Measurements from ENCODE around the gene ANKRD44.

ANKRD44 gene

DNA sequence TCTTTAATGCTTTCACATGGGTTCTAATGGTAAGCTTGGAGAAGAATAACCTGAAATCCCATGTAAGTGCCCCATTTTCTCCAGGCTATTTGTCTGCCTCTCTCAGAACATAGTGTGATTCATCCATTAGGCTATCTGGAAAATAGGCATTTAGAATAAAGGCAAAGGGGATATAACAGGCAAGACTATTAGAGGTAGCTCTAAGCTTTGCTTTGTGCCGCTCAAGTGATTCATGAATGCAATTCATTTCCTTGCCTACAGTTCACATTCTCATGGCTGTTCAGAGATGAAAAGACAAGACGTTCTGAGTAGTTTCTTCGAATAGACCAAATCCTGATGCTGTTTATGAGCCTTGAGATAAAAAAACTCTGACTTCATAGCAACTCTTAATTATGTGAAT lies 101.7 kb downstream of the ANKRD44 start:
- no peak for FAIRE-seq
- no peak for DNase-seq (ENCODE audit: low spot score)

DNA sequence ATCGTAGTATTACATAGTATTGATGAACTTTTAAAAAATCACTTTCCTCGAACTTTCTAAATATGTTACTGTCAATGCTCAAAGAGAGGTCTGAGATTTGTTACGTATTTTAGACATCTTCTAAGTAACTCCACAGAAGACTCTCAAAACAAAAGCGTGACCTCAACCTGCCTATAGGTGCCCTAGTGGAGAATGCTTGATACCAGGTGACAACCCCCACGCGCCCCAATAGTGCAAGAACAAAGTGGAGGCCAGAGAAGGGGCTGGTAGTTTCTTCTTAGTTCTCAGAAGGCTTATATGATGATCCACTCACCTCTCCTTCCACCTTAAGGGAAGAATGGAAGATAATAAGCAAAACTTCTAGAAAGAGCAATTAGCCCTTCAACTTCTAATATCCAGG lies 102.6 kb downstream of the ANKRD44 start:
- DNase-seq (ENCODE audit: low spot score) (no peak), FAIRE-seq (no peak)

DNA sequence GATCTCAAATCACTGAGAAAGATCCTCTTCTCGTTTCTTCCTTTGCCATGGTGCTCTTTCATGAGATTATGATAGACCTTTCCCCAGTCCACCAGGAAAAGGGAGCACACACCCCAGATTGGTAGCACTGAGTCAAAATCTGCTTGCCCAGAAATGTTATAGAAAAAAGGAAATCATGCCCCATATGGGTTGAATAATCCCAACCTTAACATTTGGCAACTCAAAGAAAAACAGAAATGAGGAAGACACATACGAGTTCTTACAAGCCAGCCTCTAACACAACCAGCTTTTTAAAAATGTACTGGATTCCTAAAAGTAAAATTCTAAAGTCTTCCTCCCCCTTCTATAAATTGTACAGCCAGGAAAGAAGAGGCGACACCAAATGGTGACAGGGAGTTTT lies 103.0 kb downstream of the ANKRD44 start:
- no peak for FAIRE-seq
- DNase-seq (ENCODE audit: low spot score), result no peak

DNA sequence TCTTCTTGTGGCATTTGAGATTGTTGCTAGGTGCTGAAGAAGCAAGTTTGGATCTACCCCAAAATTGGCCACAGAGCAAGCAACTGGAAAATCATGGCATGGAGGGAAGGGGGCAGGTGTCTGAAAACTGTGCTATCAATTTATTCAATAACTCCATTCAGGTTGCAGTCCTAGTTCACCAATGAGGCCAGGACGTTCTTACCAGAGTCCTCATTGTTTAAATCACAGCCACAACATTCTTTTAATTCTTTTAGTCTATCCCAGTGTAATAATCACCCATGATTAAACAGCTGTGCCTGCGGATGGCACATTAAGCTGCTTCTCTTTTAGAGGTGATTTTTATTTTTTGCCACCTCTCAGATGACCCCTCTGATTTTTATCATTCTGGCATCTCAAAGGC lies 103.5 kb downstream of the ANKRD44 start:
- DNase-seq (ENCODE audit: low spot score), result peak; percentile 38

DNA sequence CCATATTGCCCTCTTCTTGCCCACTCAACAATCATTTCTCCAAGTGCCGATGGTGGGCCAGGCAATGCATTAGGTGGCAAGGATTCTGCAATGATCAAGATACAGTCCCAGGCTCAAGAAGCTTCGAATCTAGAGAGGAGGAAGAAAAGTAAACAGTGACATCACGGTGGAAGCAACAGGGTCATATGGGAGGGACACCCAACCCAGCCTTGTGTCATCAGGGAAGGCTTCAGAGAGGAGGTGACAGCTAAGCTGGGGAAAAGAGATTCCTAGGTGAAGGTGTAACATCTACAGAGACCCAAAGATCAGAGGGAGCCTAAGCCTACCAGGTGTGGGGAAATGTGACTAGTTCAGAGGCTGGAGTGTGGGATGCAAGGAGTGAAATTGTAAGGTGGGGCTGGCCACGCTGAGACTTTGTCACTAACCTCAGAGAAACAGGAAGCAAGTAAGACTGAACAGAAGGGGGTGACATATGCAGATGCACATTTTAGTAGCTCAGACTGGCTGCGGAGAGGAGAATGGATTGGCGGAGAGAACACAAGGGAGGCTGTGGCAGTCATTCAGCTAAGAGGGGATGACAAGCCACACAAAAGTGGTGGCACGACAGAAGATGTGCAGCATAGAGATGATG lies 104.9 kb downstream of the ANKRD44 start:
- DNase-seq (ENCODE audit: low spot score), result no peak
- FAIRE-seq, result no peak

More for the DNA sequence above, 103.5 kb downstream of the ANKRD44 start:
- no peak for FAIRE-seq

DNA sequence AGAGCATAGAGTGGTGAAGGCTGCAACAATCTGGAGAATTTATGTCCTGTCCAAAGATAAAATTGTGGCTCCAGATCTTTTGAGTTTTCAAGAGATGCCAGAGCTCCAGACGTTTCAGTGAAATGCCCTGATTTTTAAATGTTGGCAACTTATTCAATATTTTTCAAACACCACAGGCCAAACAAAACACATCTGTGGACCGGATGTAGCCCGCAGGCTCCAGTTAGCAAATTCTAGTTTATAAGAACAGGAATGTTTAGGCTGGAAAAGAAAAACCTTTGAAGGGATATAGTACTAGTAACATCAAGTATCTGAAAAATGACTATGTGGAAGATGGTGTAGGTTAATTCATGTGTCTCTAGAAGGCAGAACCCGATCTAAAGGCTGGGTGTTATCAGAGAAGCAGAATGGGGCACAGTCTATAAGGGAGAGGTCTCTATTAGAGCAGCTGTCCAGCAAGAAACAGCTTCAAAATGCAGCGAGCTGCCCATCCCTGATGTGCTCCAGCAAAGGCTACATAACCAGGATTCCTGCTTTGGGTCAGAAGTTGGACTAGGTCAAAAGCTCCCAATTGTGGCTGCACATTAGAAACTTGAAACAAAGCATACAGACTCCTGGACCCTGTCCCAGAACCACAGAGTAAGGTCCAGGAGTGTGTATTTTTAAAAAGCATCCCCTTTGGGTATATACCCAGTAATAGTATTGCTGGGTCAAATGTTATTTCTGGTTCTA lies 105.9 kb downstream of the ANKRD44 start:
- FAIRE-seq (no peak), DNase-seq (ENCODE audit: low spot score) (no peak)

DNA sequence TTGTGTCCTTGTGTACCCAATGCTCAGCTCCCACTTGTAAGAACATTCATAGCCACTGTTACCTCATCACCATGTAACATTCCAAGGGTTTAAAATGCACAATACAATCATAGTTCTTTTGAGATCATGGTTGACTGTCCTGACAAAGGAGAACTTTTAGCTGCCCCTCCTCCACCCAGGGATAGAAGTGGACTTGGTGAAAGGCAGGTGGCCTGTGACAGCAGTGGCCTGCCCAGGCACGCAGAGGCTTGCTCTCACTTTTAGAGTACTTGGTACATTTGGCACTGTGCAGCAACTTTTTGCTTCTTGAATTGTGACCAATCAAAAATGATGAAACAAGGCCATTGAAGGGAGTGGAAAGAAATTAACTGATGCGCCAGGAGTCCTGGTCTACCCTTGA lies 108.7 kb downstream of the ANKRD44 start:
- FAIRE-seq, result no peak
- DNase-seq (ENCODE audit: low spot score), result no peak

DNA sequence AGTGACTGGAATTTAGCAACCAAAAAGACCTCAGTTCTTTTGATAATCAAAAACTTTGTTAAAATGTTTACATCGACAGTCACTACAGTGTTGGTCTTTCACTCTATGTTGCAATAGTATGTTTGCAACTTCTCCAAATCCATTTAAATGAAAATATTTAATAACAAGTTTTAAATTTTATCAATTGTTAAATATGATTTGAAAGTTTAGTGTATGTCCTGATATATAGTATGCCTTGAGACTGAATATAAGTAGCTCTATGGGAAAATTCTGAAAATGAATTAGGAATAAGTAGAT lies 109.9 kb downstream of the ANKRD44 start:
- no peak for DNase-seq (ENCODE audit: low spot score)

DNA sequence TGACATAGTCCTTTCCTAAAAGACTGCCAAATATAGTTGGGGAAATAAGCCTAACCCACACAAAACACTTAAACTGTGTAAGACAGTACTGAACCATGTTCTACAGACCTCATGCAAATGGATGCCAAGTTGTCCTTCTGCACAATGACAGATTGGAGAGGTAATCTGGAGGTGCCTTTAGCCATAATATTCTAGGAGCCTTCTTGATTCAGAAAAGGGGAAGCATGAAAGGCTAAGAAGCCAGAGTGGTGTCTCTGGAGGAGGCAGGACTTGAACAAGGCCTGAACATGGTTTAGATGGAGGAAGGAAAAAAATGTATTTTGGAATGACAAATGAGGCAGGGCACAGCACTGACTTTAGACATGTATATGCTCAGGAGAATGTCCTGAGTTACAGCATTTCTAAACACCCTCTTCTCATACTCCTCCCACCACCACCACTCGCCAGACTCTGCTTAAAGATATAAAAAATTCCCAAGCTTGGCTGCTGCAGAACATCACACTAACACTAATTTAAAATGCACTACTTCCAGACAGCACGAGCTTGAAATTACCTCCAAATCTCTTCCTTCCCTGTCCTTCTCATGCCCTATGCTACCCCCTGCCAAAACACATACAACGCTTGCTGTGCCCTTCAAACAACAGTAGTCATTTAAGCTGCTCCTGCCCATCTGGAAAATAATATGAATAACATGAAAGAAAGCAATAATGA lies 110.4 kb downstream of the ANKRD44 start:
- no peak for FAIRE-seq
- no peak for DNase-seq (ENCODE audit: low spot score)

More for the DNA sequence above, 109.9 kb downstream of the ANKRD44 start:
- no peak for FAIRE-seq

DNA sequence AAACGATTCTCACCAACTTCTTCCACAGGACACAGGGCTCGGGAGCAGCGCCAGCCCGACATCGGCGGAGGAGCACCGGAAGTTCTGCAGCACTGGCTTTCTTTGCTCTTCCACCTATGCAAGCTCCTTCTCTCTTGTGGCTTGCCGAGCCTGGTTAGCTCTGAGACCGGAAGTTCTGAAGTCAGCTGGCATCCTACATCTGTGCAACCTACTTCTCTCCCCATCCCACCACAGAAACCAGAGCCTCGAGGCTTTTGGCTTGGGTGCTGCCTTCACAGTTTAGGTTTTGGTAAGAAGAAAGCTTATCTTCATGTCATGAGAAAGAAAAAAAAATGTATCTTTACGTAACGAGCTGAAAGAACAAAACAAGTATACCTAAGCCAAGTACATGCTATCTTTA lies 111.7 kb downstream of the ANKRD44 start:
- FAIRE-seq (no peak), DNase-seq (ENCODE audit: low spot score) (no peak)

DNA sequence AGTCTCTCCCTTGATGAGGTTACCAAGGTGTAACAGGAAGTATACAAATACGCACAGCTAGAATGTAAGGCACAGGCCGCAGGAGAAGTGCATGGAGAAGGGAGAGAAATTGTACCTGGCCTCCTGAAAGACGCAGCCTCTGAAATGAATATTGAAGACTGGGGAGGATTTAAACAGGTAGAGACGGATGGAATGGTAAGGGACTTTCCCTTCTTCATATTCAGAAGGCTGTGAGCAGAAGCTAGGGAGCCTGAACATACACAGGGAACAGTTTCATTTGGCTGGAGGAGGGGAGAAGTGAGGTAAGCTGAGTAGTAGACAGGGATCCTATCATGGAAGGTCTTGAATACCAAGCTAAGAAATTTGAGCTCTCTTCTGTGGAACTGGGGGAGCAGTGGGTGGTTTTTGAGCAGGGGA lies 112.7 kb downstream of the ANKRD44 start:
- DNase-seq (ENCODE audit: low spot score), result no peak
- FAIRE-seq, result no peak

DNA sequence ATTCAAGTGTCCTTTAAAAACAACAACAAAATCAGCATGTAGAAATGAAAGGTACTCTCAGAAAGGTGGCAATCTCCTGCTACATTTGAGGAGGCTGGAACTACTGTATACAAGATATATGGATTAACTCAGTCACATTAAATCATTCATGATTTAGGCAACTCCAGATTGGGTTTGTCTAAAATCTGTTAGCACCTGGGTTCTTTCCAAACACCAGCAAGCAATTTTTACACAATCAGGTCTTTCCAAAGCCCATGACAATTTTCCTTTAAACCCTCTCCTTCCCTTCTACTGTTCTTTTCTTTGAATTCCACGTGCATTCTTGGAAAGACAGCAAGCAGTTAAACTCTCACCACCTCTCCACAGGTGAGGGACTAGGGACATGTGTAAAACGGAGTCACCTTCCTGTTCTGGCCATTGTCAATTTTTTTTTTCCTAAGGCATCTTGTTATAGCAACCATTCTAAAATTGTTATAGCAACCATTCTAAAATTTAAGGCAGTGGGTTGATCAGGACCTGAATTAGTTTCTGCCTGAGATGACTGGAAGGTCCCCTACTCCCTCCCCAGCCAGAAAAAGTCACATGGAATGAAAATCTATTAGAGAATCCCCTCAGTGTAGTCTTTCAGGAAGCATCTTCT lies 113.9 kb downstream of the ANKRD44 start:
- no peak for FAIRE-seq
- no peak for DNase-seq (ENCODE audit: low spot score)

DNA sequence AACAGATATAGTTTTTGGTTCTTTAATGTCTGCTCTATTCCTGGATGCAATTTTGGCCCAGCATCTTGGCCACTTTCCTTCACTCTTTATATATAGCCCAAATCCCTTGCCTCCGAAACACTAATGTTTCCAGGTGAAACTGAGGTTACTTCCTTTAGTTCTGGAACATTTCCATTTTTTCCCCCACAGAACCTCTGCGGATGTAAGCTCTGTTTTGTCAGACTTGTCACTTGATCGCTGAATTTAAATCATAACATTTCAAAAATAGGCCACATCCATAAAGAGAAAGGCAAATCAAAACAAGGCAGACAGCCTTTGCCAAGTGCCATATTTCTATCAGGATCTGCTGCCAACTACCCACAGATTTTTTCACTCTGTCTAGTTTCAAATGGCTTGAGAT lies 115.1 kb downstream of the ANKRD44 start:
- no peak for FAIRE-seq
- no peak for DNase-seq (ENCODE audit: low spot score)

DNA sequence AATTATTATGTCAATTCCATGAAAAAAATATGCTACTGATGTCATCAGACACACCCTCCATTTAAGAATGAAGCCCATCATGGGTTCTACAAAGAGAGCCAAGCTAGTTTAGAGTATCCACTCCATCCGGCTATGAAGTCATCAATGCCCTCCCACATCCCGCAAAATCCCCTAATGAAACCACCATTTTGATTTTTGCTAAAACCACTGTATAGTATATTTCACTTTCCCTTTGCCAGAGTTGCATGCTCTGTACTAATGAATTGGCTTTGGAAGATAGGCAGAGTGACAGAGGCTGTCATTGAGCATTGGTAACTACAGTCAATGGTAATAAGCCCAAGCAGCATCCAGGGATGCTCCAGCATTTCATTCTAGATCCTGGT lies 118.6 kb downstream of the ANKRD44 start:
- FAIRE-seq (no peak), DNase-seq (ENCODE audit: low spot score) (no peak)

DNA sequence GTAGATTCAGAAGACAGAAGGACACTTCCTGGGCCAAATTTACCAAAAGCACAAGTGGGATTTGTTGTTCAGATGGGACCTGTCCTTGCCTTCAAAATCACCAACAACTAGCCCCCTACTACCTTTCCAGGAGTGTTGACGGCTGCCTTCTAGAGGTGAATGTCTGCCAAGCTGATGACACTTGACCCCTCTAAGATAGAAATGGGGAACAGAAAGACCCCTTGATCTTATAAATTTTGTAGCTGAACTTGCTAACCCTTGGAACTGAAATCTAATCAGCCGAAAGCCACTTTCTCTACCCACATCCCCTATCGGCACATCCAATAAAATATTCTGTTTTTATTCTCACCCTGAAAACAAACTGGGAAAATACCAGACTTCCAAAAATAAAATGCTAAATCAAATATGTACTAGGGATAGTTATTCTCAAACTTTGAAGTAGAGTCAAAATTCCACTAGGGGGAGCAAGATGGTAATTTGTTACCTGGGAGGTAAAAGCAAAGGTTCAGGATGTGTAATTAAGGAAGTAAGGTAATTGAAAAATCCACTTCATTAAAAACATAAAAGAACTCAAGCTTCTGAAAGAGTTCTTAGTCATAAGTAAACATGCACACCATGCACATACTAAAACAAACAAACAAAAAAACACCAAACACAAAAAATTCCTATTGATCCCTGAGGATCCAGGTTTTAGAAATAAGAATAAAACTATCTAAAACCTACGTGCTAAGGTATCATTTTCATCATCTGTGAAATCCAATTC lies 119.2 kb downstream of the ANKRD44 start:
- DNase-seq (ENCODE audit: low spot score) (no peak), FAIRE-seq (no peak)

DNA sequence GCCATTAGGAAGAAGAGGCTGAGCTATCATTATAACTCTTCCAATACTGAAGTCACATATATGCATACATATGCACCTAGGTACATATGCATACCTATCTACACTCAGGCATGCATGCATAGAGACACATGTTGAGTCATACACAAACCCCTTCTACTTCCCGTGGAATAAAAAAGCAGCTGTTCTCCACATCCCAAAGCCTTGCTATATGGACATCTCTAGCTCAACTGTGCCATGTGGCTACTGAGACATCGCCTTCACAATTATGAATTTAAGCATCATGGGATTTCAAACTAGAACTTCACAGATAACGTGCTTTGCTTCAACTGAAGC lies 120.5 kb downstream of the ANKRD44 start:
- DNase-seq (ENCODE audit: low spot score) (no peak), FAIRE-seq (no peak)

DNA sequence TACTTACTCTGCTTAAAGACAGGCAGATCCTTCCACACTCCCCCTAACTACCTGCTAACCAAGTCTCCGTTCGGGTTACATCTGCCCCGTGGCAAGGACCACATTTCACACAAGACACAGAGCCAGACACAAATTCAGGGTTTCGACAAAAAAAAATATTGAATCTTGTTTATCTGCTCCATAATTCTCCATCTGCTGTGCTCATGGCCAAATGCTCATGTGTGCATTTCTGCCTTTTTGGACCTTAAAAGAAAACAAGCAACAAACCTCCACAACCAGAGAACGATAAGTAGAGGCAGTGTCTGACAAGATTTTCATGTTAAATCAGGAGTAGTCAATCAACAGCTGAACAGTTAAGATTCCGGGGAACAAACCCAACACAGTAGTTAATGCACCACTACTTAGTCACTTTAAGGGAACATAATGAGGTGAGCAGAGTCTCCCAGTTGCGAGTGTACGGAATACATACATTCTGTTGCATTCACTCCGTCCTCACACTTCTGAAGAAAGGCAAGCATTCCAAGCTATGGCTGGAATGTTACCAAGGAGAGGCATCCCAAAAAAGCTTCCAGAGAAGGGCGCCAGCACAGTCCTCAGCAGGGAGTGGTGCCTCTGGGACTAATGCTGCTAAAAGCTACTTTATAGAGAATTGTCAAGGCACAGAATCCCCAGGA lies 121.0 kb downstream of the ANKRD44 start:
- FAIRE-seq (no peak), DNase-seq (ENCODE audit: low spot score) (no peak)

DNA sequence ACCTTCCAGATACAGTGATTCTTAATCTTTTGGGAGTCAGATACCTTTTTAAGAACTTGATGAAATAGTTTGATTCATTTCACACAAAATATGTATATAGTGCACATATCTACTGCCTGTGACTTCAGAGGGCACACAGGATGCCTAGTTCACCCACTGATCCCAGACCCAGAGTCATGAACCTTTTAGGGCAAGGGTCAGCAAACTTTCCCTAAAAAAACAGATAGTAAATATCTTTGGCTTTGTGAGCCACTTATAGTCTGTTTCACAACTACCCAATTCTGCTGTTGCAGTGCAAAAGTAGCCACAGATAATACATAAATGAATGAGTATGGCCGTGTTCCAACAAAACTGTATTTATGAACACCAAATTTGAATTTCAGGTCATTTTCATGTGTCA lies 124.9 kb downstream of the ANKRD44 start:
- FAIRE-seq, result no peak
- DNase-seq (ENCODE audit: low spot score), result no peak

DNA sequence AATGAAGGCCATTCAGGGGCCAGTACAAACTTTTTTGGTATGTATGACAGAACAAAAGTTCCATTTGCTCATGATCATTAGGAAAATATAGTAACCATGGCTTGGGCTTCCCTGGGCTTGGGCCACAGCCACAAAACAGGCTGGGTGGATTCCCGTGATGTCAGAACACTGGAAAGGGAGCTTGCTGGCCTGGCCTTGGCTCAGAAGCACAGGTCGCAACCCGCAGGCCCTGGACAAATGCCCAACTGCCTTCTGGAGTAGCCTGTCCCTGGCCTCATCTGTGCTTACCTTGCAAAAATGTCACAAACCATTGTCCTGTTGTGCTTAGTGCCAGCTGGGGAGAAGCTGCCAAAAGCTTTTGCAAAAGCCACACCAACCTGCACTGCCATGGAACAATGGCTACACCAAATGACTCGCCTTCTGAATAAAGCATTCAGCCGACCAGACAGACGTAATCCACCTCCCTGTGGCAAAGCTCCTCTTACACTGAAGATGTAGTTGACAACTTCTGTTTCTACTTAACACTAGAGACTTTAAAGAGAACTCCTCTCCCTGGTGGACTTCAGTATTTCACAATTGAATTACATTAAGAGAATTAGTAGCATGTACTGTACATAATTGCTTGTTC lies 125.5 kb downstream of the ANKRD44 start:
- FAIRE-seq (no peak), DNase-seq (ENCODE audit: low spot score) (no peak)

DNA sequence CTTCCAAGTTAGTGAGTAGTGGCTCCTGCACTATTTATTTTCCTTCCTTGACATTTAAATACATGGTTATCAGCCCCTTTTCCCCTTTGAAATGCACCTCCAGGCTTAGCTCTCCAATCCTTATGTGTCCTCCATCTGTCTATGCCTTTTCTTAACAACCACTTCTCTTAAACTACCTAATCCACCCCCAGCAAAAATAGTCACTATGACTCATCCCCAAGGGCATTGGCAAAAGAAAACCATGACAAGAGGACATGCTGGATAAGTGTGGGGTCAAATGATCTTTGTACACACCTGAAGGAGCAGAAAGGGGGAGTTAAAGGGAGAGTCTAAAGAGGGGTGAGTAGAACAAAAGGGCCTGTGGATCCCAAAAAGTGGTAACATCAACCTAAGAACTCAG lies 127.2 kb downstream of the ANKRD44 start:
- FAIRE-seq (no peak), DNase-seq (ENCODE audit: low spot score) (no peak)

DNA sequence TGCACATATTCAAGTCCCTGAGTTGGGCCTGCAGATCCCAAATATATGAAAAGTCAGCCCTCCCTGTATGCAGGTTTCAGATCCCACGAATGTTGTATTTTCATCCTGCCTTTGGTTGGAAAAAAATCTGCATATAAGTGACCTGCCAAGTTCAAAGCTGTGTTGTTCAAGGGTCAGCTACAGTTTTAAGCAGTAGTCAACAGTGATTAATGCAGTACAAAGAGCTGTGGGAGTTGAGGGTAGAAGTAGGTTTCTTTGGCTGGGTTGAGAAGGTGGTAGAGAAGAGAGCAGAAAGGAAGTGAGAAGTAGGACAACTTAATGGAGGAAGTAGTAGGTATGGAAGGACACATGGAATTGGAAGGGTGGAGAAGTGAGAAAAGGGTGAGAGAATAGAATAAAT lies 127.9 kb downstream of the ANKRD44 start:
- no peak for FAIRE-seq
- DNase-seq (ENCODE audit: low spot score), result no peak

Measured in urothelium cell line (cell line).